Adrenal gland (tissue), 12 donors: ENCODE measurements around the gene RASGEF1C. TPM values are rescaled to one million over a fixed set of nuclear protein-coding genes. Genes with fewer than 3 reads are reported as not detected.

Experiments used
- DNase-seq, 7 donors: peaks; one replicate each; pipeline ENCODE4 v3.0.0-alpha.2; 2019 to 2020
- H3K27ac ChIP-seq, 5 donors: fragments of 200-600 bp; sonication (generic) in 4 of 5; 1 replicate in 3 of 5; 2 replicates in 2 of 5; pipeline versions ENCODE4 v1.5.1 to v1.8.0; 2016 to 2020; ENCODE audit warnings: mild to moderate bottlenecking in 1 of 5
- H3K27me3 ChIP-seq: fragments of 200-600 bp; 2 replicates; pipeline ENCODE4 v1.8.0; 2021
- H3K36me3 ChIP-seq, 2 donors: fragments of 200-600 bp; replicated peaks in 1 of 2; 1 replicate in 1 of 2; 2 replicates in 1 of 2; pipeline versions ENCODE4 v1.5.1 to v1.8.0; 2018 to 2022
- H3K4me1 ChIP-seq, 2 donors: fragments of 200-600 bp; replicated peaks in 1 of 2; 1 replicate in 1 of 2; 2 replicates in 1 of 2; pipeline versions ENCODE4 v1.5.1 to v1.8.0; 2018 to 2021
- H3K4me3 ChIP-seq, 4 donors: fragments of 200-600 bp; sonication (generic) in 3 of 4; one replicate each; pipeline ENCODE4 v1.5.1; 2016 to 2018
- H3K9me3 ChIP-seq, 3 donors: fragments of 200-600 bp; sonication (generic) in 1 of 3; replicated peaks in 1 of 3; 1 replicate in 2 of 3; 2 replicates in 1 of 3; pipeline versions ENCODE4 v1.5.1 to v1.8.0; 2016 to 2021
- POLR2A ChIP-seq, 2 donors: fragments of 450-650 bp; IDR thresholded peaks; one replicate each; pipeline ENCODE4 v1.6.1; 2017; ENCODE audit warnings: antibody characterized with exemption in 2 of 2, mild to moderate bottlenecking in 2 of 2, moderate library complexity in 1 of 2
- WGBS, 4 donors: extraction: QIAGEN DNeasy Blood & Tissue Kit in 2 of 4; methylation state at CpG; one replicate each; pipeline versions ENCODE4 v1.1.5 to v1.1.7; 2013 to 2017; 5-methylcytosine and 5-hydroxymethylcytosine counted together
- intact Hi-C, 2 donors: fragments of 100-400 bp; cut with DNase I; formaldehyde crosslinking; loops; one replicate each; pipeline versions ENCODE4 v1.14.1 to v1.15.0; 2022 to 2023
- polyA plus RNA-seq, 3 donors: library from polyadenylated mRNA; stranded (reverse); fragments of 200-250 nt in 2 of 3; fragments of 350-450 nt in 1 of 3; fragmentation: Illumina TruSeq in 1 of 3; extraction: RNeasy Lipid Tissue Mini Kit (QIAGEN cat#74804) in 1 of 3; gene quantifications; one replicate each; pipeline ENCODE4 v1.2.3, GENCODE V29; 2013 to 2014
- total RNA-seq, 9 donors: library from RNA; depleted of rRNA in 4 of 9; stranded (reverse); fragments of >200 nt in 4 of 9; fragments of 120-200 nt in 1 of 9; fragmentation: NEBNext Ultra II Directional in 1 of 9; extraction: Animal tissue kit (Norgen Biotek cat#: 25700) in 1 of 9; gene quantifications; one replicate each; pipeline versions ENCODE4 v1.1.0 to v1.2.4, GENCODE V29; 2013 to 2023
- TF ChIP-seq, protein P1 (sequence below), 6 experiments: fragments of 450-650 bp in 4 of 6; fragments of 200-600 bp in 2 of 6; sonication (generic) in 1 of 6; IDR thresholded peaks; 1 replicate in 5 of 6; 2 replicates in 1 of 6; pipeline versions ENCODE4 v1.5.1 to v1.8.0; 2016 to 2021; ENCODE audit warnings: antibody characterized with exemption in 6 of 6, mild to moderate bottlenecking in 2 of 6, moderate library complexity in 1 of 6
- donor health status: healthy with polysubstance abuse.
- donor health status: Bipolar disorder and iron deficiency.
- donor health status: DM: yes; HTN: yes; CAD: no.
- donor health status: DM: no; HTN: no; CAD: no.
- donor health status: DM: no; HTN: no; CAD: no.
- donor health status: DM: yes; HTN: yes; CAD: no.

RASGEF1C gene
- total and polyA plus RNA-seq, 12 donors = 0.15 to 1.9 (median 0.74) TPM; not detected in 6

DNA sequence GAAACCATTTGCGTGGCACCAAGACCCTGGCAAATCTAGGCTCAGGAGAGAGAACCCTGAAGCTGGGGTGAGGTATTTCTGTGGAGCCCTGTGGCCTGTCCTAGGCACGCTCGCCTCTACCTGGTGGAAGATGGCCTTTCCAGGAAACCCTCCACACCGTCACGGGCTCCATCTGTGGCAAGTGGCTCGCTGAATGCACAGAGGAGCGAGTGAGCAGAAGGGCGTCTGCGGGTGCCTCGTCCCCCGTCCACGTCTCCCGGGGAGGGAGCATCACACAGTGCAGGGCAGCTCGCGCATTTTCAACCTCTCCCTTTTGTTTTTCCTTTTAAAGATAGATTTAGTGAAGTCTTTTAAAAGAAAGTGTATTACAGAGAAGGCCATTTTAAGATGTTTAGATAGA is 25.3 kb upstream of the RASGEF1C start:
- WGBS, 4 donors = 94 to 99% (median 96%) methylated on average over 15 of the region's 15 CpGs
- intact Hi-C loops = no loop called here
- H3K27me3 ChIP-seq = no peaks in the 10 kb centered on the region
- H3K36me3 ChIP-seq = peaks cover 0 to 5% of the 10 kb centered on the region in 2 donors
- H3K27ac ChIP-seq = no peak overlapping the region
- no peak overlapping the region for H3K4me3 ChIP-seq
- H3K9me3 ChIP-seq = peaks cover 0 to 3% (median 0%) of the 10 kb centered on the region in 3 donors
- H3K4me1 ChIP-seq = no peaks in the 10 kb centered on the region
- TF ChIP-seq, protein P1, sequence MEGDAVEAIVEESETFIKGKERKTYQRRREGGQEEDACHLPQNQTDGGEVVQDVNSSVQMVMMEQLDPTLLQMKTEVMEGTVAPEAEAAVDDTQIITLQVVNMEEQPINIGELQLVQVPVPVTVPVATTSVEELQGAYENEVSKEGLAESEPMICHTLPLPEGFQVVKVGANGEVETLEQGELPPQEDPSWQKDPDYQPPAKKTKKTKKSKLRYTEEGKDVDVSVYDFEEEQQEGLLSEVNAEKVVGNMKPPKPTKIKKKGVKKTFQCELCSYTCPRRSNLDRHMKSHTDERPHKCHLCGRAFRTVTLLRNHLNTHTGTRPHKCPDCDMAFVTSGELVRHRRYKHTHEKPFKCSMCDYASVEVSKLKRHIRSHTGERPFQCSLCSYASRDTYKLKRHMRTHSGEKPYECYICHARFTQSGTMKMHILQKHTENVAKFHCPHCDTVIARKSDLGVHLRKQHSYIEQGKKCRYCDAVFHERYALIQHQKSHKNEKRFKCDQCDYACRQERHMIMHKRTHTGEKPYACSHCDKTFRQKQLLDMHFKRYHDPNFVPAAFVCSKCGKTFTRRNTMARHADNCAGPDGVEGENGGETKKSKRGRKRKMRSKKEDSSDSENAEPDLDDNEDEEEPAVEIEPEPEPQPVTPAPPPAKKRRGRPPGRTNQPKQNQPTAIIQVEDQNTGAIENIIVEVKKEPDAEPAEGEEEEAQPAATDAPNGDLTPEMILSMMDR (IDR thresholded peaks at IDR 0.05) = no peak
- TF ChIP-seq POLR2A (IDR thresholded peaks at IDR 0.05) = no peak
- DNase-seq = no peak

GRCh38 chr5:180233729-180234128 is 24.7 kb upstream of the RASGEF1C start:
- intact Hi-C loops = no loop called here
- H3K36me3 ChIP-seq = peaks cover 0 to 5% of the 10 kb centered on the region in 2 donors
- H3K4me1 ChIP-seq = no peaks in the 10 kb centered on the region
- no peak for DNase-seq
- 86 to 88% (median 86%) methylated on average over 9 to 11 of the region's 11 CpGs for WGBS, 4 donors
- TF ChIP-seq POLR2A (IDR thresholded peaks at IDR 0.05) = no peak
- TF ChIP-seq, protein P1 (IDR thresholded peaks at IDR 0.05) = no peak
- H3K9me3 ChIP-seq = peaks cover 0 to 4% (median 0%) of the 10 kb centered on the region in 3 donors
- no peak overlapping the region for H3K4me3 ChIP-seq
- H3K27ac ChIP-seq = no peak overlapping the region
- no peaks in the 10 kb centered on the region for H3K27me3 ChIP-seq

- Histone ChIP-seq H3K4me3 (no peak overlapping the region), H3K4me1 (no peaks in the 10 kb centered on the region), H3K27me3 (no peaks in the 10 kb centered on the region), H3K9me3 (peaks cover 0 to 7% (median 0%) of the 10 kb centered on the region in 3 donors), H3K36me3 (no peaks in the 10 kb centered on the region), H3K27ac (no peak overlapping the region)
- TF ChIP-seq, protein P1 (IDR thresholded peaks at IDR 0.05) = no peak
- TF ChIP-seq POLR2A (IDR thresholded peaks at IDR 0.05) = no peak
- no peak for DNase-seq
- WGBS, 4 donors = 48 to 75% (median 60%) methylated on average over 6 to 7 of the region's 7 CpGs
- intact Hi-C loops = no loop called here
Observed at GRCh38 chr5:180230017-180230416, 21.0 kb upstream of the RASGEF1C start.

DNA sequence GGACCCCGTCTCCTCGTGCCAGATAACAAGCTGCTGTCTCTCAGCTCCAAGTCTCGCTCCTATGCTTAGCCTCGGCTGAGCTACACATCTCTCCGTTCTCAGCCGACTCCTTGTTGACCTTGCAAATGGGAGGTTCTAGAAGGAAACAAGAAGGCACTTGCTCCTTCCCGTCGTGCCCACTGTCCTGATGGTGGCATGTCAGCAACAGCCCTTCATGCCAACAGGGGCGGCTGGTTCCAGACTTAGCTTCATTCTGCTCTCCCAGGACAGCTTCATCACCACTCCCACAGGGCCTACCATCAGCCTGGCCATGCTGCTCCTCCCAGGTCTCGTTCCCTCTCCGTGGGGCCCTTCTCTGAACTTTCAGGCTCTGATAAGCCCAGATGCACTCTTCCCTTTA is 13.0 kb upstream of the RASGEF1C start:
- no peaks in the 10 kb centered on the region for H3K27me3 ChIP-seq
- H3K36me3 ChIP-seq = no peaks in the 10 kb centered on the region
- no peak overlapping the region for H3K4me3 ChIP-seq
- DNase-seq = no peak
- peaks cover 0 to 29% (median 0%) of the 10 kb centered on the region in 3 donors for H3K9me3 ChIP-seq
- H3K27ac ChIP-seq = no peak overlapping the region
- 92 to 98% (median 94%) methylated on average over 9 to 11 of the region's 11 CpGs for WGBS, 4 donors
- TF ChIP-seq POLR2A (IDR thresholded peaks at IDR 0.05) = no peak
- TF ChIP-seq, protein P1 (IDR thresholded peaks at IDR 0.05) = no peak
- H3K4me1 ChIP-seq = no peaks in the 10 kb centered on the region
- intact Hi-C loops = no loop called here
